GM18519 (cell line): ENCODE data around the gene ANKRD66.

Source experiments
- ATAC-seq: cut with Tn5 transposase; IDR thresholded peaks from one replicate; pipeline ENCODE4 v1.9.1; 2021; ENCODE audit warnings: mild to moderate bottlenecking, moderate library complexity; ENCODE audit not compliant: unreplicated experiment, low FRiP score

The ANKRD66 gene

DNA sequence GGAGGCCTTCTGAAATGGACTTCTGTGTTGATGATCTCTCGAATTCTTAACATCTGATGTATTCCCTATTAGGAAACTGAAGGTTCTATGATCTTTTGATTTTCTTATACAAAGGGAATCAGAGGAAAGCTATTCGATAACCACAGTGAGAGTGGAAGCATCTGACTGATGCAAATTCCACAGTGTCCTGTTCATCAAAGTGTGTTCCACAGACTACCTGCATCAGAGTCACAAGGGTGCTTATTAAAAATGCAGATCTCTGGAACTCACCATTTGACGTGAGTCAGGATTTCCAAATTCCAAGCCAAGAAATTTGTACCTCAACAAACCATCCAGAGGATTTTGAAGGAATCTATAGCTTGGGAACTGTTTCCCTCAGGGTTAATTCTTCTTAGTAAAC lies 42.1 kb downstream of the ANKRD66 start:
- no peak for ATAC-seq

DNA sequence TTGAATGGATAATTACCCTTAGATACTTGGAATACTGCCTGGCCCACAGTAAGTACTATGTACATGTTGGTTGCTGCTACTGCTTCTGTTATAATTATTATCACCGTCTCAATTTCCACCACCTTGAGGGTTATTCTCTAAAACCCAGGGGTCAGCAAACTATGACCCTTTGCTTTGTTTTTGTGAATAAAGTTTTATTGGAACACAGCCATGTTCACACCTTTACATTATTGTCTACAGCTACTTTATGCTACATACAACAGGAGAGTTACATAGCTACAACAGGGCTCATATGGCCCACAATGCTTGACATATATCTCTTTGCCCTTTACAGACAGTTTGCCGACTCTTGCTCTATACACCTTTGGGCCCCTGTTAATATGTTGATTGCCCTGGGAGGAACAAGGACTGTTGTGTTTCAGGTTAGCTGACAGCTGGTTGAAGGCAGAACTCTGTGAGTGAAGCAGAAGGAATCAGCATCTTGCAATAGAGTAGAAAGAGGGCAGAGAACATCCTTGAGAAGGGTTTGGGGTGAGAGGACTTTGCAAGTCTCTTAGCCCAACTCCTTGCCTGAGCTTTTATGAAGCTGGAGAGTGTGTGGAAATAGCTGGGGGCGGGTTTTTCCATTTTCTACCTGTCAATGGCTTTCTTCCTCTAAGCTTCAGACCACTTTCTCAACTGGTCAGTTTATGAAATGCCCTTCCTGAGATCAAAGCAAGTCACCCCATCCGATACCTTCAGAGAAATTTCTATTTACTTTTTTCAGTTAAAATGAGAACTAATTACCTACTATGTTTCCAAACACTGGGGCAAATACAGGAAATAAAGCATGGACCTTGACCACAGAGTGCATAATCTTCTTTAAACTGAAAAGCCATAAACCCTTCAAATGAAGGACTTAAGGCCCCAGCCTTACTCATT lies 43.0 kb downstream of the ANKRD66 start:
- no peak for ATAC-seq

GRCh38 chr6:46790355-46790874 lies 43.7 kb downstream of the ANKRD66 start:
- no peak for ATAC-seq

DNA sequence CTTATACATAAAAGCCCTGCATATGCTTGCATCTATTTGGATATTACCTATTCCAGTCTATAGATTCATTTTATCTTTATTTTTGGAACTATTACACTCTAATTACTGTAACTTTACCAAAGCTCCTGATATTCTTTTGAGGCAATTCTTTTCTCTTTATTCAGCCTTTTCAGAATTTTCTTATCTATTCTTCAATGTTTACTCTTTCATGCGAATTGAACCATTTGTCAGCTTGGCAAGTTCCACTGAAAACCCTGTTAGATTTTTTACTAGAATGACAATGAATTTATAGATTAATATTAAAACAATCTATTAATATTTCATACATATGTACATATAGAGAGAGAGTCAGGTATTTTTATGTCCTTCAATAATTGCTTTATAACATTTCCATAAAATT lies 45.9 kb downstream of the ANKRD66 start:
- no peak for ATAC-seq

GRCh38 chr6:46793138-46793537 lies 46.4 kb downstream of the ANKRD66 start, which contains the start of gene MEP1A:
TSS of gene MEP1A (plus strand) at chr6:46793389. CDS start at chr6:46793399, 10 bp downstream.
- ATAC-seq: no peak

- no peak for ATAC-seq
These were observed 47.3 kb downstream of the ANKRD66 start for GRCh38 chr6:46794068-46794467.

DNA sequence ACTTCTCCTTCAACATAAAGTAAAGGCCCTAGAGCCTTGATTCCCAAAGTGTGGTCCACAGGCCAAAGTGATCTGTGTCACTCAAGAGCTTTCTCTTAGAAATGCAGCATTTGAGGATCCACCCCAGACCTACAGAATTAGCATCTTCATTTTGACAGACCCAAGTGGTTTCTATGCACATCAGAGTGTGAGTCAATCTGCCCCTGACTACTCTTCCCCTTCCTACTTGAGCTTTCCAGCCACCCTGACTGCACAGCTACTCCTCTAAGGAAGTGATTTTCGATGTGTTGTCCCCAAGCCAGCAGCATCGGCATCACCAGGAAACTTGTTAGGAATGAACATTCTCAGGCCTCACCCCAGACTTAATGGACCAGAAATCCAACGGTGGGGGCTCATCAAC lies 49.1 kb downstream of the ANKRD66 start:
- no peak for ATAC-seq

GRCh38 chr6:46796848-46797580 lies 50.3 kb downstream of the ANKRD66 start:
- ATAC-seq: no peak

DNA sequence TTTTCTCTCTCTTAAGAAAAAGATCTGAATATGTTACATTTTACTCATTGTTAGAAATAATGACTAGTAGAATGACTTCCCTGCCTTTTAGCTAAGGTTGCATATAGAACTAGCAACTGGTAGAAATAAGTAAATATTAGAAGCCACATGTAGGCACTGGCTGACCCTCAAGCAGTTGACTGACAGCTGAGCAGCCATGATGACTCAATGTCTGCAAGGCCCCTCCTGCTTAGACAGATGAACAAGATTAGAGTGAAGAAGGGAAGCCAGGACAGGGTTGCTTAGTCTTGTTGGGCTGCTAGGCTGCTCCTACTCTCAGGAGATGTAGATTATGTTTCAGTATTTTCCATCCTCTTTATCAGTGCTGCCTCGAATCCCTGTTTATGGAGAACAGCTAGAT lies 52.9 kb downstream of the ANKRD66 start:
- no peak for ATAC-seq

DNA sequence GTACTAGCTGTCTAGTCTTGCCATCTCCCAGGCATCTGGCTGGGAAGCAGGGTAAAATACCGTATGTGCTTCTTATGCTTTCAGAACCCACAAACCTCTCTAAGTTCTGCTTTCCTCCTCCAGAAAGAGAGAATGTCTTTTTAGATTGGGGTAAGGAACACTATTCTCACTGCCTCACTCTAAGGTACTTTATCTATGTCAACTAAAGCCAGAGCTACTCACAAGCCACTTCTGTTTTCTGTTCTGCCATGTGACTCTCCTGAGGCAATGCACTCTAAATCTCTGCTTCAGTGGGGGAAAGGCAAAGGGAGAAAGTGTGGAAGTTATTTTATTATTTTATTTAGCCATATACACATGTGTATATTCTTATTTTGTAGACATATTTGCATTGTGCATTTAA lies 62.1 kb downstream of the ANKRD66 start:
- ATAC-seq: no peak
